Progenitor cell of endocrine pancreas (in vitro differentiated cells): ENCODE results near the gene NDUFA8. TPM values are rescaled to one million over a fixed set of nuclear protein-coding genes. Genes with fewer than 3 reads are reported as not detected.

Experiments used
- DNase-seq: peaks from one replicate; pipeline ENCODE4 v3.0.0; 2021; ENCODE audit warnings: low spot score; ENCODE audit not compliant: unreplicated experiment
- H3K27ac Mint-ChIP-seq: 2 replicates; pipeline ENCODE4 v1.8.0; 2021; ENCODE audit warnings: mild to moderate bottlenecking, moderate library complexity, mixed read lengths
- H3K27me3 Mint-ChIP-seq: 2 replicates; pipeline ENCODE4 v1.8.0; 2021; ENCODE audit warnings: mixed read lengths
- H3K36me3 Mint-ChIP-seq: 2 replicates; pipeline ENCODE4 v1.8.0; 2022; ENCODE audit warnings: mixed read lengths; ENCODE audit not compliant: insufficient read depth
- H3K4me1 Mint-ChIP-seq: 2 replicates; pipeline ENCODE4 v1.8.0; 2021; ENCODE audit warnings: low read depth, mixed read lengths
- H3K4me3 Mint-ChIP-seq: 2 replicates; pipeline ENCODE4 v1.8.0; 2021; ENCODE audit warnings: low read depth, mild to moderate bottlenecking, moderate library complexity, mixed read lengths
- H3K9me3 Mint-ChIP-seq: 2 replicates; pipeline ENCODE4 v1.8.0; 2021; ENCODE audit warnings: low read depth, mixed read lengths
- total RNA-seq: library from RNA; stranded (reverse); gene quantifications from 2 replicates; pipeline ENCODE4 v1.2.1, GENCODE V29; 2021
- TF ChIP-seq, protein P1 (sequence below): fragments of 200-600 bp; sonication (generic); IDR thresholded peaks from one replicate; pipeline ENCODE4 v1.5.0; 2021; ENCODE audit warnings: antibody characterized with exemption, mild to moderate bottlenecking; ENCODE audit not compliant: unreplicated experiment

NDUFA8 gene
- total RNA-seq, 1 donor from 2014 or later = 43.1 TPM

DNA sequence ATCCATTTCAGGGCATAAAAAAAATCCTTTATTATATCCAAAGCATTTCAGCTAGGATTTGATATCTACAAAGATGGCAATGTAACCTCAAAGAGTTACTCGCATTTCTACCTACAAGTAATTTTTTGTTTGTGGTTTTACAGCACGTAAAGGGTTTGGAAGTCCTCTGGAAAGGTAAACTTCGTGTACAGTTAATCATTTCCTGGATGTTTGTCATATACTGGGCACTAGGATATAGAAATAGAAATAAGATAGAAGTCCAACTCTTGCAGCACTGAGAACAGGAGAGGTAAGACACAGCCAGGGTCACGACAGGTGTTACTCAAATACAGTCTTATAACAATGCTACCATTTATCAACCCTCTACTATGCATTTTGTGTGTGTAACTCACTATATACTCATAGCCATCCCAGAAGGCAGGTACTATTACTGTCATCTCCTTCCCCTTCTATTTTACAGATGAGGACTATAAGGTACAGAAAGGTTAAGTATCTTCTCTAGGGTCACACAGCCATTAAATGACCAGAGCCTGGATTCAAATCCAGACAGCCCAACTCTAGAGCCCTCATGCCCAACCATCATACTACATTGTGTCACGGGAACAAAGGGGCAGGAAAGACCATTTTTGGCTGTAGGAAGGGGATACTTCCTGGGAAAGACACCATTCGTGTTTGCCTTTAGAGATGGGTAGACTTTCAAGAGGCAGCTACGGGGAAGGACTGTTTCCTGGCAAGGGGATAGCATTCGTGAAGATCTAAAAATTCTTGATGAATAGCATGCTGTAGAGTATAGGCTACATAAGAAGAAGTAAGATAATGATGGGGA is 19.0 kb downstream of the NDUFA8 start:
- TF ChIP-seq, protein P1, sequence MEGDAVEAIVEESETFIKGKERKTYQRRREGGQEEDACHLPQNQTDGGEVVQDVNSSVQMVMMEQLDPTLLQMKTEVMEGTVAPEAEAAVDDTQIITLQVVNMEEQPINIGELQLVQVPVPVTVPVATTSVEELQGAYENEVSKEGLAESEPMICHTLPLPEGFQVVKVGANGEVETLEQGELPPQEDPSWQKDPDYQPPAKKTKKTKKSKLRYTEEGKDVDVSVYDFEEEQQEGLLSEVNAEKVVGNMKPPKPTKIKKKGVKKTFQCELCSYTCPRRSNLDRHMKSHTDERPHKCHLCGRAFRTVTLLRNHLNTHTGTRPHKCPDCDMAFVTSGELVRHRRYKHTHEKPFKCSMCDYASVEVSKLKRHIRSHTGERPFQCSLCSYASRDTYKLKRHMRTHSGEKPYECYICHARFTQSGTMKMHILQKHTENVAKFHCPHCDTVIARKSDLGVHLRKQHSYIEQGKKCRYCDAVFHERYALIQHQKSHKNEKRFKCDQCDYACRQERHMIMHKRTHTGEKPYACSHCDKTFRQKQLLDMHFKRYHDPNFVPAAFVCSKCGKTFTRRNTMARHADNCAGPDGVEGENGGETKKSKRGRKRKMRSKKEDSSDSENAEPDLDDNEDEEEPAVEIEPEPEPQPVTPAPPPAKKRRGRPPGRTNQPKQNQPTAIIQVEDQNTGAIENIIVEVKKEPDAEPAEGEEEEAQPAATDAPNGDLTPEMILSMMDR = no peak
- DNase-seq = no peak
- H3K4me1 Mint-ChIP-seq = no peaks in the 10 kb centered on the region
- H3K9me3 Mint-ChIP-seq = no peaks in the 10 kb centered on the region
- H3K27ac Mint-ChIP-seq = no peak overlapping the region
- H3K4me3 Mint-ChIP-seq = no peak overlapping the region
- H3K27me3 Mint-ChIP-seq = peaks cover 20% of the 10 kb centered on the region
- H3K36me3 Mint-ChIP-seq = peaks cover 13% of the 10 kb centered on the region

DNA sequence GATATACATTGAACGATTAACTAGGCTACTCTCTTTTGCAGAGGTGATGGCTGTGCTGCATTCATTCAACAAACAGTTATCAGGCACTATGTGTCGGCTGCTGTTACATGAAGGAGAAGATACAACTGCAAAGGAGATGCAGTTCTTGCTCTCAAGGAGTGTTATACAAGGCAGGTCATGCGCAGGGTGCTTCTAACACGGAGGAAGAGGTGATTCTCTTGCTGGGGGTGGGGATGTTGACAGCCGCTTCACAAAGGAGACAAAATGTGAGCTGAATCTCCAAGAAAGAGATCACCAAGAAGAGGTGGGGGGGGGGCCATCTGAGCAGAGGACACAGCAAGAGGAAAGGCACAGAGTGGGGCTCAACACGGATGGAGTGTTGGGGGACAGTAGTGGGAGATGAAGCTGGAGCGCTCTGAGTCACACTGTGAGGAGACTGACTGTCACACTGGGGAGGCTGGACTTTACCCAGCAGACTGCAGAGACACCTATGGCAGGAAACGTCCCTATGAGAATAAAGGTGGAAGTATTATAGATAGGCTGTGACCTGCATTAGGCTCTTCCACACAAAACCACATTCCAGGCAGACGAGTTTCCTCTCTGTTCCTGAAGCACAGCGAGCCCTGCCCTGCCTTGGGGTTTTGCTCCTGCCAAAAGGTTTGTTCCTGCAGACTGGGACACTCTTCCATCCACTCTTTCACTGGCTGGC is 20.9 kb downstream of the NDUFA8 start:
- H3K27me3 Mint-ChIP-seq = peaks cover 34% of the 10 kb centered on the region
- DNase-seq = no peak
- H3K9me3 Mint-ChIP-seq = no peaks in the 10 kb centered on the region
- H3K4me3 Mint-ChIP-seq = no peak overlapping the region
- no peak overlapping the region for H3K27ac Mint-ChIP-seq
- TF ChIP-seq, protein P1 = no peak
- peaks cover 4% of the 10 kb centered on the region for H3K36me3 Mint-ChIP-seq
- no peaks in the 10 kb centered on the region for H3K4me1 Mint-ChIP-seq

DNA sequence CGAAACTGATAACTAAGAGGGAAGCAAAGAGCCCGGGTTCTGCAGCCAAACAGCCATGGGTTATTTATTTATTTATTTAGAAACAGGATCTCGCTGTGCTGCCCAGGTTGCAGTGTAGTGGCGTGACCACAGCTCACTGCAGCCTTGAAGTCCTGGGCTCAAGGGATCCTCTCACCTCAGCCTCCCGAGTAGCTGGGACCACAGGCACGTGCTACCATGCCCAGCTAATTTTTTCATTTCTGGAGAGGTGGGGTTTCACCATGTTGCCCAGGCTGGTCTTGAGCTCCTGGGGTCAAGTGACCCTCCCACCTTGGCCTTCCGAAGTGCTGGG is 24.1 kb downstream of the NDUFA8 start:
- Mint-ChIP-seq H3K4me1 (peaks cover 5% of the 10 kb centered on the region), H3K27me3 (peaks cover 64% of the 10 kb centered on the region), H3K36me3 (no peaks in the 10 kb centered on the region), H3K4me3 (no peak overlapping the region), H3K9me3 (no peaks in the 10 kb centered on the region), H3K27ac (no peak overlapping the region)
- TF ChIP-seq, protein P1 = no peak
- no peak for DNase-seq

DNA sequence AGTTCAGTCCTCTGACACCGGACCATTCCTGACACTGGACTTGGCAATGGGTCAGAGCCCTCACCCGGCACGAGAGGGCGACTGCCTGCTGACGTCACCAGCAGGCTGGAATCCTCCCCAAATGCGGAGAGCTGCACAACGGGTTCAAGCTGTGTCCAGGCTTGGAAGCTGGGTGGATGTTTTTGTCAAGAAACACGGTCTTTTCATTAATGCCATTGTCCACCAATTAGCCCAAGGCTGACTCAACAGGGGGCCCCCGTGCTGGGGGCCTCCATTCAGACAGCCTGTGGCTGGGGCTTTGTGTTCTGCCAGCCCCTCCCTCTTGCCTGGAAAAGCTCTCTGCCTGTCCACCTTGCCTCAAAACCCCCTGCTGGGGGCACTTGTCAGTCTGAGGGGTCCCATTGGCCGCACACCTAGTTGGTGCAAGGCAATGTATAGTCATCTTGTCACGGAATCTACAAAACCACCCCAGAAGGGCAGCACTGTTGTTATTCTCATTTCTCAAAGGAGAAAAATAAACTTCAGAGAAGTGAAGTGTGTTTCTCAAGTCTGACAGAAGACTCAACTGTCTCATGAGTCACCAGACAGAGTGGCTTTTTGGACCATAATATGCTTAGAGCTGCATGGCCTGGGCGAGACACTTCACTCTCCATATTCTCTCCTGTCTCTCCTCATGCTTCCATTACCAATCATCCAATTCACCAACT is 24.6 kb downstream of the NDUFA8 start:
- no peak overlapping the region for H3K4me3 Mint-ChIP-seq
- no peak for DNase-seq
- TF ChIP-seq, protein P1 = no peak
- no peak overlapping the region for H3K27ac Mint-ChIP-seq
- H3K9me3 Mint-ChIP-seq = no peaks in the 10 kb centered on the region
- H3K36me3 Mint-ChIP-seq = no peaks in the 10 kb centered on the region
- H3K27me3 Mint-ChIP-seq = peaks cover 65% of the 10 kb centered on the region
- H3K4me1 Mint-ChIP-seq = peaks cover 5% of the 10 kb centered on the region

DNA sequence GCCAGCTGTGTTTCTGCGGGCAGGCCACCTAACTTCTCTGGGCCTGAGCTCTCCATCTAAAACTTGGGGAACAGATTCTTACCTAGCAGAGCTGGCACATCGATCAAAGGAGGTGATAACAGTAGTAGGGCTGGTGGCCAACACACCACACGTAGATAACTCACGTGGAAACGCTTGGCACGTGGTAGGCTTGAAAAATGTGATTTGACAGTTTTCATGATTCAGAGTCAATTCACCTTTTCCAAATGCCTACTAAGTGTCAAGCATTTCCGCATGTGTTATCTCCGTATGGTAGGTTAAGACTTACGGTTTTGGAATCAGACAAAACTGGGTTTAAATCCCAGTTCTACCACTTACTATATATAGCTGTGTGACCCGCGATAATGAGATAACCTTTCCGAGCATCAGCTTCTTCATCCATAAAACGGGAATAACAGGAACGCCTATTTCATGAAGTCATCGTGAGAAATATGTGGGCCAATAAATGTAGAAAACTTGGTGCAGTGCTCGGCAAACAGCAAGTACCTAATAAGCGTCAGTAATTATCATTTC is 25.5 kb downstream of the NDUFA8 start:
- H3K4me1 Mint-ChIP-seq = peaks cover 5% of the 10 kb centered on the region
- TF ChIP-seq, protein P1 = no peak

More for the DNA sequence above, 25.5 kb downstream of the NDUFA8 start:
- H3K4me3 Mint-ChIP-seq = no peak overlapping the region
- H3K9me3 Mint-ChIP-seq = no peaks in the 10 kb centered on the region
- H3K27me3 Mint-ChIP-seq = peaks cover 71% of the 10 kb centered on the region
- DNase-seq = no peak
- no peaks in the 10 kb centered on the region for H3K36me3 Mint-ChIP-seq
- H3K27ac Mint-ChIP-seq = no peak overlapping the region
